Measurements from ENCODE around the gene C16orf89. TPM values are rescaled to one million over a fixed set of nuclear protein-coding genes. Genes with fewer than 3 reads are reported as not detected.

The C16orf89 gene
- polyA plus RNA-seq, 1 donor (not counting 4 experiments of a cell fraction or from before 2014, with no cell fraction given), result not detected

- H4K20me1 ChIP-seq (ENCODE audit: control insufficient read depth, extremely low read depth, insufficient read depth, low read length), result no peaks in the 10 kb centered on the region
- dilution Hi-C loops (cut with MboI; ENCODE audit: extremely low pct_ligation_motif_present, low sequenced_read_pairs), result no loop called here
- no peak overlapping the region for H3K27ac ChIP-seq (ENCODE audit: control insufficient read depth, insufficient read depth, low read length)
- DNase-seq (ENCODE audit: low read depth, low spot score), result no peak
- no peak for FAIRE-seq
- H3K4me1 ChIP-seq (ENCODE audit: control insufficient read depth, extremely low read depth, insufficient read depth, low read length), result peaks cover under 1% of the 10 kb centered on the region
- H3K4me3 ChIP-seq (ENCODE audit: control insufficient read depth in 2 of 3, extremely low read depth in 1 of 3, insufficient read depth in 2 of 3, low read depth in 1 of 3, low read length in 3 of 3), result no peak overlapping the region
- H3K9me3 ChIP-seq (ENCODE audit: control insufficient read depth, low read depth, low read length), result no peaks in the 10 kb centered on the region
- no peaks in the 10 kb centered on the region for H3K9me1 ChIP-seq (ENCODE audit: control insufficient read depth, extremely low read depth, insufficient read depth, low read length)
- H3K4me2 ChIP-seq (ENCODE audit: control insufficient read depth, extremely low read depth, insufficient read depth, low read depth, low read length), result no peak overlapping the region
- no peak overlapping the region for H3K9ac ChIP-seq (ENCODE audit: control insufficient read depth, extremely low read depth, insufficient read depth, low read length)
- no peak overlapping the region for H2AFZ ChIP-seq (ENCODE audit: control insufficient read depth, low read length)
- no peaks in the 10 kb centered on the region for H3K79me2 ChIP-seq (ENCODE audit: control insufficient read depth, insufficient read depth, low read length)
- no peaks in the 10 kb centered on the region for H3K27me3 ChIP-seq (ENCODE audit: control insufficient read depth, extremely low read depth, insufficient read depth, low read length)
- no peak for TF ChIP-seq EZH2 (IDR thresholded peaks at IDR 0.05; ENCODE audit: low read length)
- TF ChIP-seq CTCF (optimal IDR thresholded peaks at IDR 0.05 in 1 of 3, IDR thresholded peaks at IDR 0.05 in 1 of 3, conservative IDR thresholded peaks at IDR 0.05 in 1 of 3; ENCODE audit: extremely low read depth in 1 of 3, insufficient read depth in 2 of 3, low read length in 3 of 3), result no peak
- no peaks in the 10 kb centered on the region for H3K36me3 ChIP-seq (ENCODE audit: control insufficient read depth in 2 of 2, extremely low read depth in 1 of 2, insufficient read depth in 2 of 2, low read length in 2 of 2)
Measured at GRCh38 chr16:5041600-5042133, 24.1 kb downstream of the C16orf89 start.

- no peak overlapping the region for H3K27ac ChIP-seq (ENCODE audit: control insufficient read depth, insufficient read depth, low read length)
- peaks cover 7% of the 10 kb centered on the region for H3K4me1 ChIP-seq (ENCODE audit: control insufficient read depth, extremely low read depth, insufficient read depth, low read length)
- no peaks in the 10 kb centered on the region for H3K36me3 ChIP-seq (ENCODE audit: control insufficient read depth in 2 of 2, extremely low read depth in 1 of 2, insufficient read depth in 2 of 2, low read length in 2 of 2)
- TF ChIP-seq CTCF (optimal IDR thresholded peaks at IDR 0.05 in 1 of 3, IDR thresholded peaks at IDR 0.05 in 1 of 3, conservative IDR thresholded peaks at IDR 0.05 in 1 of 3; ENCODE audit: extremely low read depth in 1 of 3, insufficient read depth in 2 of 3, low read length in 3 of 3) (no peak), EZH2 (IDR thresholded peaks at IDR 0.05; ENCODE audit: low read length) (no peak)
- no peaks in the 10 kb centered on the region for H3K9me1 ChIP-seq (ENCODE audit: control insufficient read depth, extremely low read depth, insufficient read depth, low read length)
- no peaks in the 10 kb centered on the region for H3K27me3 ChIP-seq (ENCODE audit: control insufficient read depth, extremely low read depth, insufficient read depth, low read length)
- no peaks in the 10 kb centered on the region for H3K9me3 ChIP-seq (ENCODE audit: control insufficient read depth, low read depth, low read length)
- no peak overlapping the region for H2AFZ ChIP-seq (ENCODE audit: control insufficient read depth, low read length)
- no peaks in the 10 kb centered on the region for H3K79me2 ChIP-seq (ENCODE audit: control insufficient read depth, insufficient read depth, low read length)
- dilution Hi-C loops (cut with MboI; ENCODE audit: extremely low pct_ligation_motif_present, low sequenced_read_pairs), result no loop called here
- H4K20me1 ChIP-seq (ENCODE audit: control insufficient read depth, extremely low read depth, insufficient read depth, low read length), result no peaks in the 10 kb centered on the region
- DNase-seq (ENCODE audit: low read depth, low spot score) (no peak), FAIRE-seq (no peak)
- H3K9ac ChIP-seq (ENCODE audit: control insufficient read depth, extremely low read depth, insufficient read depth, low read length), result no peak overlapping the region
- H3K4me2 ChIP-seq (ENCODE audit: control insufficient read depth, extremely low read depth, insufficient read depth, low read depth, low read length), result no peak overlapping the region
- H3K4me3 ChIP-seq (ENCODE audit: control insufficient read depth in 2 of 3, extremely low read depth in 1 of 3, insufficient read depth in 2 of 3, low read depth in 1 of 3, low read length in 3 of 3), result no peak overlapping the region
Measured at GRCh38 chr16:5040451-5040850, 25.3 kb downstream of the C16orf89 start.
